BE2C (cell line): ENCODE measurements around the gene KCNN3.

ENCODE experiments used
- DNase-seq: peaks from one replicate; pipeline ENCODE4 v3.0.0-alpha.2; 2020
- H3K27me3 ChIP-seq: fragments of 250-450 bp; sonication (Bioruptor Pico); 2 replicates; pipeline ENCODE4 v1.5.1; 2020; ENCODE audit warnings: mild to moderate bottlenecking
- H3K36me3 ChIP-seq: fragments of 250-450 bp; sonication (Bioruptor Pico); 2 replicates; pipeline ENCODE4 v1.5.1; 2020; ENCODE audit warnings: mild to moderate bottlenecking
- H3K4me1 ChIP-seq: fragments of 250-450 bp; sonication (Bioruptor Pico); 2 replicates; pipeline ENCODE4 v1.5.1; 2020
- H3K4me3 ChIP-seq: 2 replicates; pipeline ENCODE4 v1.5.1; 2011; ENCODE audit warnings: low read depth, low read length
- H3K9me3 ChIP-seq: fragments of 250-450 bp; sonication (Bioruptor Pico); 2 replicates; pipeline ENCODE4 v1.5.1; 2020
- TF ChIP-seq, protein P1 (sequence below): IDR thresholded peaks from 2 replicates; pipeline ENCODE4 v1.5.1; 2012; ENCODE audit warnings: mild to moderate bottlenecking, low read depth, low read length

Gene KCNN3

DNA sequence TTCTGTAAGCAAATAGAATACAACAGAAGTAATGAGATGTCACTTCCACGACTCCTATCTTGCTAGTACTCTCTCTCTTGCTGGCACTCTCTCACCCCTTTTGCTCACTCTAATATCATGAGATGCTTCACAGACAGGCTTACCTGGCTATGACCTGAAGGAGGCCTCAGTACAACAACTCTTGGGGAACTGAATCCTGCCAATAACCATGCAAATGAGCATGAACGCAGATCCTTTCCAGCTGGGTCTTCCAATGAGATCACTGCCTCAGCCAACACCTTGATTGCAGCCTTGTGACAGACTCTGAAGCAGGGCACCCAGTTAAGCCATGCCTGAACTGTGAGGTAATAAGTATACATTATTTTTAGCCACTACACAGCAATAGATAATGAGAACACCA is 209.0 kb downstream of the KCNN3 start:
- H3K9me3 ChIP-seq = no peaks in the 10 kb centered on the region
- H3K27me3 ChIP-seq = peaks cover 13% of the 10 kb centered on the region; the same call in 1 of the 2 replicates
- no peaks in the 10 kb centered on the region for H3K4me1 ChIP-seq
- no peak overlapping the region for H3K4me3 ChIP-seq
- TF ChIP-seq, protein P1, sequence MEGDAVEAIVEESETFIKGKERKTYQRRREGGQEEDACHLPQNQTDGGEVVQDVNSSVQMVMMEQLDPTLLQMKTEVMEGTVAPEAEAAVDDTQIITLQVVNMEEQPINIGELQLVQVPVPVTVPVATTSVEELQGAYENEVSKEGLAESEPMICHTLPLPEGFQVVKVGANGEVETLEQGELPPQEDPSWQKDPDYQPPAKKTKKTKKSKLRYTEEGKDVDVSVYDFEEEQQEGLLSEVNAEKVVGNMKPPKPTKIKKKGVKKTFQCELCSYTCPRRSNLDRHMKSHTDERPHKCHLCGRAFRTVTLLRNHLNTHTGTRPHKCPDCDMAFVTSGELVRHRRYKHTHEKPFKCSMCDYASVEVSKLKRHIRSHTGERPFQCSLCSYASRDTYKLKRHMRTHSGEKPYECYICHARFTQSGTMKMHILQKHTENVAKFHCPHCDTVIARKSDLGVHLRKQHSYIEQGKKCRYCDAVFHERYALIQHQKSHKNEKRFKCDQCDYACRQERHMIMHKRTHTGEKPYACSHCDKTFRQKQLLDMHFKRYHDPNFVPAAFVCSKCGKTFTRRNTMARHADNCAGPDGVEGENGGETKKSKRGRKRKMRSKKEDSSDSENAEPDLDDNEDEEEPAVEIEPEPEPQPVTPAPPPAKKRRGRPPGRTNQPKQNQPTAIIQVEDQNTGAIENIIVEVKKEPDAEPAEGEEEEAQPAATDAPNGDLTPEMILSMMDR = no peak
- no peaks in the 10 kb centered on the region for H3K36me3 ChIP-seq
- no peak for DNase-seq

DNA sequence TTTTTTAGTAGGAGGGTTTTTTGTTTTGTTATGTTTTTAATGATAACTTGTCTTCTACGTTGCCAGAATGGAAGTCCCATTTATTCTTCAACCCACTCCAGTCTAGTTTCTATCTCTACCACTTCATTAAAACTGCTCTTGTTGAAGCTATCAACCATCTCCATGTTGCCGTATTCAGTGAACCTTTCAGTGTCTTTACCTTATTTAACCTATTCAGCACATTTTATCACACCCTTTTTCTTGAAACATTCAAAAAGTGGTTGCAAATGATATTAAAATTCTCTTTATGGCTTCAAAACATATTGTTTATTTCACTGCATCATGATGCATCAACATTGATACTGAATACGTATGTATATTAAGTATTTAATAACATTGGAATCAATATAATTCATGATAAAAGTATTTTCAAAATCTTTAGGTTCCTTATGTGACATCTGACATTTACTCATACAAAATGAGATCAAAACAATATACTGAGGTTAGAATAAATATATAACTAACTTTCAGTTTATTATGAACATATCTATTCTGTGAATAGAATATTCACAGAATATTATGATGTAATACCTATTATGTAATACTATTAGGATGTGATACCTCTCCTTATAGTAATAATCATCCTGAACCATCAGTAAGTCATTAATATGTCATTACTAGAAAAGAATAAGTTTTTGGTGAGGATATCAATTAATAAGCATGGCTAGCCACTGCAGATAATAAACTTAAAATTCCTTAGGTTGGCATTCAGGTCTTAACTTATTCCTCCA is 210.1 kb downstream of the KCNN3 start:
- no peak overlapping the region for H3K4me3 ChIP-seq
- no peaks in the 10 kb centered on the region; the same call in 1 of the 2 replicates for H3K9me3 ChIP-seq
- H3K4me1 ChIP-seq = no peaks in the 10 kb centered on the region
- DNase-seq = no peak
- peaks cover 15% of the 10 kb centered on the region for H3K27me3 ChIP-seq
- no peaks in the 10 kb centered on the region for H3K36me3 ChIP-seq
- TF ChIP-seq, protein P1 = no peak

DNA sequence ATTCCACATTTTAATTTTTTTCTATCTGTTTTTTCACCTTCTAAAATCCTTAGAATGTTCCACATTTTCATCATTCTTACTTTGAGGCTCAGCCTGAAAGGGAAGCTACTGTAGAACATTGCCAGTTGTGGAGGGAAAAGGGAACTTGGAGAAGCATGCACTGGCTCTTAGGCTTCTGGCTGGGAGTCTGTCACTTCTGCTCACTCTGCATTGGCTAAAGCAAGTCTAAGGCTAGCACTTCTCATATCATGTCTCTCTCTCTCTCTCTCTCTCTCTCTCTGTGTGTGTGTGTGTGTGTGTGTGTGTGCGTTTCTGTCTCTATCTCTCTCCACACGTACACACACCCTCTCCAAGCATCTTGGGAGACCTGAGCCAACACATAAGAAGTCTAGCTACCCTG is 212.5 kb downstream of the KCNN3 start:
- H3K36me3 ChIP-seq = no peaks in the 10 kb centered on the region
- no peak for DNase-seq
- TF ChIP-seq, protein P1 = no peak
- peaks cover 23% of the 10 kb centered on the region for H3K27me3 ChIP-seq
- H3K4me3 ChIP-seq = no peak overlapping the region
- no peaks in the 10 kb centered on the region for H3K4me1 ChIP-seq
- no peaks in the 10 kb centered on the region; the same call in 1 of the 2 replicates for H3K9me3 ChIP-seq

DNA sequence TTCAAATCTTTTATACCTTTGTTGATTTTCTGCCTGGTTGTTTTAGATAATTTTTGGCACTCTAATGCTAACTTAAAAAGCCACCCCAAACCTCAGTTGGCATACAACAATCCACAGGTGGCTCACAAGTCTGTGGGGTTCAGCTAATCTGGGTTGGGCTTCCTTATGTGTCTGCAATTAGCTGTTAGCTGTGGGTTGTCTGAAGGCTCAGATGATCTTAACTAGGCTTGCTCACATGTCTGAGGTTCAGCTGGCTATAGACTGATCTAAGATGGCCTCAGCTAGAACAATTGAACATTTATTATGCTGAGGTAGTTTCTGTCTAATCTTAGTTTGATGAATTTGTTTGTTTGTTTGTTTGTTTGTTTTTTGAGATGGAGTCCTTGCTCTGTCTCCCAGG is 217.2 kb downstream of the KCNN3 start:
- DNase-seq = no peak
- Histone ChIP-seq H3K4me3 (no peak overlapping the region), H3K9me3 (no peaks in the 10 kb centered on the region; the same call in 1 of the 2 replicates), H3K36me3 (no peaks in the 10 kb centered on the region), H3K4me1 (no peaks in the 10 kb centered on the region), H3K27me3 (peaks cover 14% of the 10 kb centered on the region)
- TF ChIP-seq, protein P1 = no peak
